HG03354 (cell line): ENCODE data around the gene MYLK.
A peak's percentile ranks its signal among the peaks of the same experiment; 100 is the strongest.
"Not testable (repeated sequence)": the region's sequence is repeated elsewhere in the genome, so short reads cannot be mapped to it uniquely, and the experiment has no call there.

Experiments
- ATAC-seq: cut with Tn5 transposase; IDR thresholded peaks from one replicate; pipeline ENCODE4 v1.9.1; 2021; ENCODE audit warnings: mild to moderate bottlenecking; ENCODE audit not compliant: unreplicated experiment, poor library complexity, severe bottlenecking

The MYLK gene

DNA sequence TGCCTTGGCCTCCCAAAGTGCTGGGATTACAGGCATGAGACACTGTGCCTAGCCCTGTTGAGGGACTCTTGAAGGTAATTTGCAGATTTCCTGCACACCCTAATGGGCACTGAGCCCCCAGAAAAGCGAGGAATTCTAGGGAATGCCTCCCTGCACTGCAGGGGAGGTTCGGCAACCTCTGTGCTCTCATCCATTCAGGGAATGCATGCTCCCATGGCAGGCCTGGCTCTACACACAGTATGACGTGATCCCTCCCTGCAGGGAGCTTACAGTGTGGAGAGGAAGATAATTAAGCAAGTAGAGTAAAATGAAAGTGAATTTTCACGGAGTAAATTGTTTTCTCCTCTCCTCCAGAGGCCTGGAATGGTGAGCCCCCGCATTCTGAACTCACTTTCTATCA lies 166.0 kb downstream of the MYLK start:
- no peak for ATAC-seq

DNA sequence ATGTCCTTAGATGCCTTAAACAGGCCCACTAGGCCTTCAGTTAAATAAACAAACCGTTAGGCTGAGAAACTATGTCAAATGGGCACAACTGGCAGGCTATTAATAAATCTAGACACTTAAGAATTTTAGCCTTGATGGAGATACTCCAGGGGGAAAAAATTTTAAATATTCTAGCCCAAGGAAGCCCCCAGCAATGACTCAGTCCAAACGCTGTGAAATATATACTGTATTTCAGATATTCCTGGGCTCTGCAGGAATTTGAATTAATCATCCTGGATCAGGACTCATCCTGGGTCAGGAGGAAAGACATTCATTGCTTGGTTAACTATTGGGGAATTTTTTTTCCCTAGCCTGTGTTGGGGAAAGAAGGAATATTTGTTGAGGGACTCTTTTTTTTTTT lies 166.7 kb downstream of the MYLK start:
- ATAC-seq, result not testable (repeated sequence)

- no peak for ATAC-seq
Measured at GRCh38 chr3:123716411-123716810, 167.7 kb downstream of the MYLK start.

GRCh38 chr3:123713211-123713610 lies 170.9 kb downstream of the MYLK start:
- ATAC-seq, result no peak

DNA sequence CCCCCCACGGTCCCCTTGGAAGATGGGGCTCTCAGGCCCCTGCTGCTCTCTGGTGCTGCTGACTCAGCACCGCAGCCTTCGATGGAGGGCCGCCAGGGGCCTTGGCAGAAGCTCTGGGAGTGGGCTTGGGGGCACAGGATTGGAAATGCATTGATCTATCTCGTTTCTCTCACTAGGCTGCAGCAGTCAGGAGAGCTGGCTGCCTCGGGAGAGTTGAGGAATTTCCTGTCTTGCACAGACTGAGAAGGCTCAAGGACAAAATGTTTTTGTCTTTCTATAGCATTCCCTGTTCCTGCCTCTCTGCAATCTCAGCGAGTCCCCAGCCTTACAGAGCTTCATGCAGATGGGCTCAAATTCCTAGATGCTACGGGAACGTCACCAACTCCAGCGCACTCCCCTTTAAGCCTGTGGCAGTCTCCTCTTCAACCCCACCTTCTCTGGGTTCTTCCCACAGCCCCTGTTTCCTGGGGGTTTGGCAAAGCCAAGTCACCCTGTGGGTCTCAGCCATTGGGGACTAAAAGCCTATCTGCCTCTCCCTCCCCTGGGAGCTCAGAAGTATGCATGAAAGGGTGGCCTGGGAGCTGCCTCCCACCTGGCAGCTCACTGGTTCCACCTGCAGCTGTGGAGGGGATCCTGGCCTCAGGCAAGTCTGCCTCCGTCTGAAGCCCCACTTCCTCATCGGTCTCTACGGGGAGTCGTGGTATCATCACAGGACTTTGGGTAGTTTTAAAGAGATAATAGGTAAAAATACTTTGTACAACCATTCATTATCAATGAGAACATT lies 171.9 kb downstream of the MYLK start:
- no peak for ATAC-seq

DNA sequence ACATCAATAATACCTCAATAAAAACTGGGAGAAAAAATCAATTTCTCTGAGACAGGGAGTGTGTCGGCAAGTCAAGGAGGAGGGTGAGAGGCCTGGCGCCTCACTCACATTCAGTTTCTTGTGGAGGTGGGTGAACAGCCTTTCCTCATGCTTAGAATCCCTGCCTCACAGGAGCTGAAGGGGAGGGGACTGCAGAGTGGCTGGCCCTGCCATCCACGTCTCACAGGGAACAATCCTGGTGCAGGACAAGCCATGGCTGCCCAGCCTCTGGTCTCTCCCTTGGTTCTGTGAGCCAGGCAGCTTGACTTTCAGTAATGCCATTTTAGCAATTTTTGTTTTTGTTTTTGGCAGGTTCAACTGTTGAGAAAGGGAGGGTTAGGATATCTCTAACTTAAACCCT lies 172.8 kb downstream of the MYLK start:
- no peak for ATAC-seq

- no peak for ATAC-seq
Measured at GRCh38 chr3:123708531-123708930, 175.6 kb downstream of the MYLK start.

GRCh38 chr3:123707641-123708040 lies 176.5 kb downstream of the MYLK start:
- not testable (repeated sequence) for ATAC-seq

DNA sequence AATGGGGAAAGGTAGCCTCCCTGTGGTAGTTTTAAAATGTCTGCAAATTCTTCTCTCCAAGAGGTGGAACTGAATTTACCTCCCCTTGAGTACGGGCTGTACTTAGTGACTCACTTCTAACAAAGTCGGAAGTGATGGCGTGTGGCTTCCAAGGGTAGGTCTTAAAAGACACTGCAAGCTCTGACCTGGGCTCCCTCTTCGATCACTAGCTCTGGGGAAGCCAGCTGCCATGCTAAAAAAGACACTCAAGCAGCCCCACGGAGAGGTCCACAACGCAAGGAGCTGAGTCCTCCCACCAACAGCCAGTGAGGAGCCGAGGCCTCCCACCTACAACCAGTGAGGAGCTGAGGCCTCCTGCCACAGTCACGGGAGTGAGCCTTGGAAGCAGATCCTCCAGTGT lies 177.3 kb downstream of the MYLK start:
- ATAC-seq, result no peak

GRCh38 chr3:123705488-123706285 lies 178.4 kb downstream of the MYLK start:
- ATAC-seq, result no peak

GRCh38 chr3:123703663-123704062 lies 180.5 kb downstream of the MYLK start:
- ATAC-seq, result not testable (repeated sequence)

DNA sequence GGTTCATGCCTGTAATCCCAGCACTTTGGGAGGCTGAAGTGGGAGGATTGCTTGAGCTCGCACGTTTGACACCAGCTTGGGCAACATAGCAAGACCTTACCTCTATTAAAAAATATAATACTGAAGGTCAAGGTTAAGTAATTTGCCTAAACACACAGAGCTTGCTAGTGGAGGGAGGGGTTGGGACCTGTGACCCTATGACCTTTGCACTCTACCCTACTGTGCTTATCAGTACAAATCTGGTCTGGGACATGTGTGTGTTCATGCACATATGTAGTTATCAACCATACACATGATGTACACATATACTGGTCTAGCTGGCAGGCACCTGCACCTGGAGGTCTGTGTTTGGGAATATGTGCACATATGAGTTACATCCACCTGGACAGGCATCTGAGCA lies 181.4 kb downstream of the MYLK start:
- ATAC-seq, result no peak

- ATAC-seq, result peak; percentile 48
Measured at GRCh38 chr3:123702057-123702456, 182.1 kb downstream of the MYLK start.

- no peak for ATAC-seq
Measured at GRCh38 chr3:123700791-123701722, 183.1 kb downstream of the MYLK start.

GRCh38 chr3:123698813-123699212 lies 185.3 kb downstream of the MYLK start:
- no peak for ATAC-seq

DNA sequence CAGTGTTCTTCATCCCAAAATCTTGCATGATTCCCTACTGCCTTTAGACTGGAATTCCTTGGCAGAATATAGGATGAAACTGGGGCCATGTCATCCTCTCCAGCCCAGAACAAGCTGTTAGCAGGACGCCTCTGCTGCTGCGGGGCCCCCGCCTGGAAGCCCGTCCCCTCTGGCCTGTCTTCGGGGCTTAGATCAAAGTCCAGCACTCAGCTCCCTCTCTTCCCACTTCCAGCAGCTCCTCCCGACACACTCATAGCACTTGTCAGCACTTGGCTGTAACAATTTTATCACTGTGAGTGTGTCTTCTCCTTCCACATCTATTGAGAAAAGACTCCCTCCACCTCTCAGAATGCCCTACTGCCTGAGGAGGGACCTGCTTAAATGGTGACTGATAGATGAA lies 187.3 kb downstream of the MYLK start:
- ATAC-seq, result no peak

DNA sequence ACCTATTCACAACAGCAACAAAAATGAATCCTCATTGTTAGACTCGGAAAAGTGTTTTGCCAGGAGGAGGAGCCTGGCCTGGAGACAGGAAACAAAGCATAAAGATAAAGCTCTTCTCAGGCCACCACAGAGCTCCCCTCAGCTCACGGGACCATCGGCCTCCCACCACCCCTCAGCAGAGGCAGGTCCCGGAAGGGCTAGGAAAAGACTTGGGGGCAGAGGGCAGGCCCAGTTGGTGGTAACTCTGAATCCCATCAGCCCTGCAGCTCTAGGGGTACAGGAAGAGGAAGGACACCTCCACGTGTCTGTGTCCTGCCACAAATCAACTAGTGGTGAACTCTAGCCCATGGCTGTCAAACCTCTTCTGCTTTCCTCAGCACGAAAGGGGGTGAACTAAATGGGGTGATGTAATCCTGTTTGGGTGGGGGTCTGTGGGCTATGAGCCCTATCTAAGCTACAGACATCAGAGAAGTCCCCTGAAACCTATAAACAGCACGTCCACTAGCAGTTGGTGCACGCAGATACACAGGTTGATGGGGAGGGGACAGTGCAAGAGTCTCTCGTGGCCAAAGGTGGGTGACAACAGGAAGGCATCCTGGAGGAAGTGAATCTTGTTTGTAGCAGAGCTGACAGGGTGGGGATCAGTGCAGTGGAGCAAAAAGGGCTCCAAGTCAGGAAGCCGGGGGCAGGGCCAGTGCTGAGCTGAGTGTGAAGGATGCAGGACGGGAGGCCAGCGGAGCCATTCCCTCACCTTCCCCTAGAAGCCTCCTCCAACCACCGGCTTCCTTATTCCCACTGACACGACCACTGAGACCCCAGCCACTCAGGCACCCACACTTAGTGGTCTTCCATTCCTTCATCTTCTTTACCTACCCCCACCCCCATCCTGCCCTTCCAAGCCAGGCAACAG lies 188.1 kb downstream of the MYLK start:
- no peak for ATAC-seq

- ATAC-seq, result no peak
Measured at GRCh38 chr3:123695152-123695551, 189.0 kb downstream of the MYLK start.
